ENCODE measurements around the gene SYCP2. TPM values are rescaled to one million over a fixed set of nuclear protein-coding genes. Genes with fewer than 3 reads are reported as not detected.

The SYCP2 gene
- total RNA-seq, 6 donors from 2014 or later, result 1.1 to 13.3 (median 2.0) TPM

GRCh38 chr20:59822291-59823029 is 111.0 kb downstream of the SYCP2 start:
- DNase-seq, result no peak
- 68 to 82% methylated on average over 14 to 21 of the region's 21 CpGs for WGBS, 2 donors
- Histone ChIP-seq H3K36me3 (no peaks in the 10 kb centered on the region), H3K4me3 (no peak overlapping the region), H3K27ac (no peak overlapping the region), H3K4me1 (peaks cover 0 to 5% (median 0%) of the 10 kb centered on the region in 4 donors), H3K9me3 (no peaks in the 10 kb centered on the region), H3K27me3 (no peaks in the 10 kb centered on the region)
- no peak for ATAC-seq (ENCODE audit: low FRiP score in 2 of 2)
- no peak for TF ChIP-seq POLR2AphosphoS5 (IDR thresholded peaks at IDR 0.05)
- TF ChIP-seq CTCF (IDR thresholded peaks at IDR 0.05), result no peak
- no peak for TF ChIP-seq EP300 (IDR thresholded peaks at IDR 0.05)
- no peak for TF ChIP-seq POLR2A (IDR thresholded peaks at IDR 0.05)

- 58 to 71% methylated on average over 4 to 8 of the region's 19 CpGs for WGBS, 2 donors
- ATAC-seq (ENCODE audit: low FRiP score in 2 of 2) (no peak), DNase-seq (no peak)
- H3K27ac ChIP-seq, result no peak overlapping the region
- no peaks in the 10 kb centered on the region for H3K9me3 ChIP-seq
- H3K36me3 ChIP-seq, result no peaks in the 10 kb centered on the region
- peaks cover 0 to 5% (median 0%) of the 10 kb centered on the region in 4 donors for H3K4me1 ChIP-seq
- TF ChIP-seq POLR2AphosphoS5 (IDR thresholded peaks at IDR 0.05), result no peak
- no peak for TF ChIP-seq CTCF (IDR thresholded peaks at IDR 0.05)
- no peak for TF ChIP-seq POLR2A (IDR thresholded peaks at IDR 0.05)
- no peak for TF ChIP-seq EP300 (IDR thresholded peaks at IDR 0.05)
- H3K27me3 ChIP-seq, result no peaks in the 10 kb centered on the region
- H3K4me3 ChIP-seq, result no peak overlapping the region
These were observed 111.6 kb downstream of the SYCP2 start for GRCh38 chr20:59821788-59822187.

GRCh38 chr20:59821201-59821600 is 112.2 kb downstream of the SYCP2 start:
- Histone ChIP-seq H3K9me3 (no peaks in the 10 kb centered on the region), H3K27ac (no peak overlapping the region), H3K4me3 (no peak overlapping the region), H3K27me3 (no peaks in the 10 kb centered on the region), H3K36me3 (no peaks in the 10 kb centered on the region), H3K4me1 (peaks cover 0 to 5% (median 0%) of the 10 kb centered on the region in 4 donors)
- DNase-seq (no peak), ATAC-seq (ENCODE audit: low FRiP score in 2 of 2) (no peak)
- TF ChIP-seq POLR2A (IDR thresholded peaks at IDR 0.05) (no peak), EP300 (IDR thresholded peaks at IDR 0.05) (no peak), POLR2AphosphoS5 (IDR thresholded peaks at IDR 0.05) (no peak), CTCF (IDR thresholded peaks at IDR 0.05) (no peak)
- WGBS, 2 donors, result 89 to 90% methylated on average over 7 of the region's 7 CpGs

GRCh38 chr20:59820204-59821041 is 113.0 kb downstream of the SYCP2 start:
- Histone ChIP-seq H3K36me3 (no peaks in the 10 kb centered on the region), H3K27me3 (no peaks in the 10 kb centered on the region), H3K4me3 (no peak overlapping the region), H3K4me1 (no peaks in the 10 kb centered on the region), H3K27ac (no peak overlapping the region), H3K9me3 (no peaks in the 10 kb centered on the region)
- ATAC-seq (ENCODE audit: low FRiP score in 2 of 2) (peak in 1 of 2 donors; percentile 47), DNase-seq (peak in 1 of 2 donors; percentile 29)
- TF ChIP-seq CTCF (IDR thresholded peaks at IDR 0.05) (no peak), POLR2A (IDR thresholded peaks at IDR 0.05) (no peak), POLR2AphosphoS5 (IDR thresholded peaks at IDR 0.05) (no peak), EP300 (IDR thresholded peaks at IDR 0.05) (no peak)
- WGBS, 2 donors, result 71 to 76% methylated on average over 11 of the region's 11 CpGs
